GM12878 (cell line): ENCODE data around the gene DYNLT4. TPM values are rescaled to one million over a fixed set of nuclear protein-coding genes. Genes with fewer than 3 reads are reported as not detected.

Experiments used
- BCL3 ChIP-seq: IDR thresholded peaks from 2 replicates; pipeline ENCODE4 v1.6.1; 2011; ENCODE audit warnings: borderline replicate concordance, low read depth, mild to moderate bottlenecking, moderate library complexity, low read length; ENCODE audit not compliant: insufficient read depth, poor library complexity, severe bottlenecking
- BHLHE40 ChIP-seq, 2 experiments: fragments of 450-650 bp in 1 of 2; IDR thresholded peaks; 2 replicates each; pipeline ENCODE4 v1.6.1; 2011 to 2017; ENCODE audit warnings: low read depth in 2 of 2, borderline replicate concordance in 1 of 2, improper control_type of control experiment in 1 of 2, low read length in 1 of 2, mild to moderate bottlenecking in 1 of 2
- CBFB ChIP-seq: IDR thresholded peaks from 2 replicates; pipeline ENCODE4 v1.6.1; 2016; ENCODE audit warnings: antibody characterized with exemption, low read depth
- EP300 ChIP-seq, 2 experiments: fragments of 150-350 bp in 1 of 2; IDR thresholded peaks; 2 replicates each; pipeline ENCODE4 v1.6.1; 2011 to 2012; ENCODE audit warnings: low read depth in 2 of 2, low read length in 2 of 2, borderline replicate concordance in 1 of 2, improper control_type of control experiment in 1 of 2, inconsistent platforms in 1 of 2; ENCODE audit not compliant: control insufficient read depth in 1 of 2
- FOXK2 ChIP-seq: fragments of 450-650 bp; IDR thresholded peaks from 2 replicates; pipeline ENCODE4 v1.6.1; 2017; ENCODE audit warnings: mild to moderate bottlenecking, moderate library complexity
- HDGF ChIP-seq: fragments of 450-650 bp; IDR thresholded peaks from 2 replicates; pipeline ENCODE4 v1.6.1; 2016; ENCODE audit warnings: antibody characterized with exemption
- HSF1 ChIP-seq: fragments of 150-350 bp; IDR thresholded peaks from 2 replicates; pipeline ENCODE4 v1.6.1; 2014; ENCODE audit warnings: mild to moderate bottlenecking, low read depth, low read length
- IRF4 ChIP-seq: IDR thresholded peaks from 2 replicates; pipeline ENCODE4 v1.6.1; 2011; ENCODE audit warnings: low read depth, low read length
- LARP7 ChIP-seq: fragments of 450-650 bp; IDR thresholded peaks from 2 replicates; pipeline ENCODE4 v1.6.1; 2017; ENCODE audit warnings: mild to moderate bottlenecking
- MEF2A ChIP-seq: IDR thresholded peaks from 2 replicates; pipeline ENCODE4 v1.6.1; 2011; ENCODE audit warnings: low read depth, mild to moderate bottlenecking, low read length, moderate library complexity; ENCODE audit not compliant: insufficient read depth
- NBN ChIP-seq: fragments of 450-650 bp; IDR thresholded peaks from 2 replicates; pipeline ENCODE4 v1.6.1; 2016
- POU2F2 ChIP-seq: IDR thresholded peaks from 3 replicates; pipeline ENCODE4 v1.6.1; 2011; ENCODE audit warnings: low read depth, mild to moderate bottlenecking, low read length, borderline replicate concordance
- PRDM15 ChIP-seq: fragments of 450-650 bp; formaldehyde crosslinking; IDR thresholded peaks from 2 replicates; pipeline ENCODE4 v1.4.0; 2020; ENCODE audit warnings: mild to moderate bottlenecking, moderate library complexity
- RBBP5 ChIP-seq: fragments of 200-600 bp; sonication (generic); conservative IDR thresholded peaks from 2 replicates; pipeline ENCODE4 v1.6.1; 2016
- RFX5 ChIP-seq: IDR thresholded peaks from 2 replicates; pipeline ENCODE4 v1.6.1; 2011; ENCODE audit warnings: low read depth, low read length, improper control_type of control experiment
- SKIL ChIP-seq: fragments of 450-650 bp; IDR thresholded peaks from 2 replicates; pipeline ENCODE4 v1.6.1; 2017; ENCODE audit warnings: mild to moderate bottlenecking, low read depth, inconsistent platforms; ENCODE audit not compliant: poor library complexity, severe bottlenecking
- SMARCA5 ChIP-seq: fragments of 450-650 bp; IDR thresholded peaks from 2 replicates; pipeline ENCODE4 v1.6.1; 2017; ENCODE audit warnings: mild to moderate bottlenecking
- SMC3 ChIP-seq: IDR thresholded peaks from 2 replicates; pipeline ENCODE4 v1.6.1; 2011; ENCODE audit warnings: low read length, improper control_type of control experiment, borderline replicate concordance
- SP1 ChIP-seq: IDR thresholded peaks from one replicate; pipeline ENCODE4 v1.6.1; 2011; ENCODE audit warnings: low read depth, low read length
- TAF1 ChIP-seq: IDR thresholded peaks from 2 replicates; pipeline ENCODE4 v1.6.1; 2011; ENCODE audit warnings: mild to moderate bottlenecking, low read depth, low read length, borderline replicate concordance
- polyA plus RNA-seq, 11 experiments: library from polyadenylated mRNA; depleted of rRNA in 4 of 11; unstranded in 6 of 11; stranded (reverse) in 5 of 11; fragments of >200 nt; fragmentation: Nextera tagmentation in 4 of 11; fragmentation: Illumina TruSeq in 1 of 11; extraction: Ambion mirVana in 4 of 11; extraction: Trizol in 1 of 11; gene quantifications; 1 replicate in 1 of 11; 2 replicates in 10 of 11; pipeline versions ENCODE4 v1.2.1 to v1.2.3, GENCODE V29; 2011 to 2016; ENCODE audit warnings: inconsistent platforms in 2 of 11, missing spikeins in 2 of 11, low read depth in 1 of 11
- total RNA-seq, 4 experiments: library from RNA; depleted of rRNA in 3 of 4; stranded (reverse); fragments of >200 nt in 3 of 4; fragmentation: Illumina TruSeq in 1 of 4; extraction: Trizol in 1 of 4; gene quantifications; 2 replicates each; pipeline versions ENCODE4 v1.2.1 to v1.2.3, GENCODE V29; 2013 to 2021

The DYNLT4 gene
- total and polyA plus RNA-seq, 10 of the 15 experiments (the other 5 are each of a cell fraction or from before 2014, with no cell fraction given), result 0.23 to 0.28 TPM; not detected in 8

GRCh38 chr1:44807364-44808062, 362 bp upstream of the DYNLT4 start (continued):
- TF ChIP-seq RFX5, result peak; percentile 78
- TF ChIP-seq SP1, result peak; percentile 41
- TF ChIP-seq HDGF, result peak; percentile 11
- TF ChIP-seq FOXK2, result no peak
- 0 out of 2 replicates have a peak, but pooled peaks have one; percentile 28 for TF ChIP-seq MEF2A
- peak; percentile 48; the same call in 1 of the 2 replicates for TF ChIP-seq LARP7
- TF ChIP-seq PRDM15 (CRISPR knock-in tag), result 0 out of 2 replicates have a peak, but pooled peaks have one; percentile 28
- peak in 1 of 2 experiments; percentile 44; a peak in 2 of 4 replicates for TF ChIP-seq EP300 (IDR thresholded peaks at IDR 0.05; ENCODE audit: borderline replicate concordance in 1 of 2, control insufficient read depth in 1 of 2, low read depth in 2 of 2, low read length in 2 of 2)
- TF ChIP-seq SMC3, result no peak; the same call in 1 of the 2 replicates
- TF ChIP-seq BCL3, result peak; percentile 27
- TF ChIP-seq HSF1, result no peak
- TF ChIP-seq RBBP5, result no peak
- TF ChIP-seq POU2F2, result peak; percentile 10; the same call in 1 of the 3 replicates
- no peak for TF ChIP-seq CBFB
- TF ChIP-seq BHLHE40 (IDR thresholded peaks at IDR 0.05; ENCODE audit: borderline replicate concordance in 1 of 2, low read depth in 2 of 2, low read length in 1 of 2), result peak; percentile 32 to 46; a peak in 1 of 4 replicates
- TF ChIP-seq SMARCA5, result peak; percentile 81
- peak; percentile 9; the same call in 1 of the 2 replicates for TF ChIP-seq IRF4
- peak; percentile 65 for TF ChIP-seq SKIL
- 0 out of 2 replicates have a peak, but pooled peaks have one; percentile 19 for TF ChIP-seq TAF1
- peak; percentile 71; the same call in 1 of the 2 replicates for TF ChIP-seq NBN
